GM23248 (cell line): Measurements from ENCODE around the gene CEND1. TPM values are rescaled to one million over a fixed set of nuclear protein-coding genes. Genes with fewer than 3 reads are reported as not detected.

Source experiments
- DNase-seq: peaks from one replicate; pipeline ENCODE4 v3.0.0-alpha.2; 2015
- H2AFZ ChIP-seq: fragments of 200-600 bp; sonication (generic); 2 replicates; pipeline ENCODE4 v1.6.1; 2016; ENCODE audit warnings: antibody characterized with exemption
- H3F3A ChIP-seq: fragments of 200-600 bp; sonication (generic); 2 replicates; pipeline ENCODE4 v1.6.1; 2016; ENCODE audit warnings: mild to moderate bottlenecking, antibody characterized with exemption, mixed run types; ENCODE audit not compliant: insufficient read depth
- H3K27ac ChIP-seq: fragments of 200-600 bp; sonication (generic); 2 replicates; pipeline ENCODE4 v1.5.1; 2016; ENCODE audit warnings: mild to moderate bottlenecking
- H3K27me3 ChIP-seq: fragments of 200-600 bp; sonication (generic); replicated peaks from 2 replicates; pipeline ENCODE4 v1.6.1; 2016; ENCODE audit warnings: mild to moderate bottlenecking; ENCODE audit not compliant: insufficient read depth
- H3K36me3 ChIP-seq: fragments of 200-600 bp; sonication (generic); 2 replicates; pipeline ENCODE4 v1.6.1; 2016; ENCODE audit warnings: low read depth, mild to moderate bottlenecking
- H3K4me1 ChIP-seq: fragments of 200-600 bp; sonication (generic); 2 replicates; pipeline ENCODE4 v1.6.1; 2016; ENCODE audit warnings: mild to moderate bottlenecking; ENCODE audit not compliant: insufficient read depth
- H3K4me2 ChIP-seq: fragments of 200-600 bp; sonication (generic); one replicate; pipeline ENCODE4 v1.6.1; 2016; ENCODE audit warnings: mild to moderate bottlenecking; ENCODE audit not compliant: unreplicated experiment
- H3K4me3 ChIP-seq: fragments of 200-600 bp; sonication (generic); 2 replicates; pipeline ENCODE4 v1.5.1; 2016; ENCODE audit warnings: mild to moderate bottlenecking
- H3K79me2 ChIP-seq: fragments of 200-600 bp; sonication (generic); 2 replicates; pipeline ENCODE4 v1.6.1; 2016; ENCODE audit warnings: mild to moderate bottlenecking; ENCODE audit not compliant: insufficient read depth
- H3K9ac ChIP-seq: fragments of 200-600 bp; sonication (generic); 2 replicates; pipeline ENCODE4 v1.6.1; 2016; ENCODE audit warnings: mild to moderate bottlenecking
- H3K9me2 ChIP-seq: fragments of 200-600 bp; sonication (generic); 2 replicates; pipeline ENCODE4 v1.6.1; 2016; ENCODE audit warnings: mixed run types, mild to moderate bottlenecking, moderate library complexity; ENCODE audit not compliant: insufficient read depth
- H3K9me3 ChIP-seq: fragments of 200-600 bp; sonication (generic); one replicate; pipeline ENCODE4 v1.6.1; 2017; ENCODE audit warnings: low read depth
- H4K20me1 ChIP-seq: fragments of 200-600 bp; sonication (generic); 2 replicates; pipeline ENCODE4 v1.6.0; 2016; ENCODE audit not compliant: insufficient read depth
- EZH2 ChIP-seq: fragments of 200-600 bp; sonication (generic); IDR thresholded peaks from 2 replicates; pipeline ENCODE4 v1.6.1; 2018; ENCODE audit warnings: antibody characterized with exemption, mild to moderate bottlenecking; ENCODE audit not compliant: insufficient read depth, poor library complexity, severe bottlenecking
- EZH2phosphoT487 ChIP-seq: fragments of 200-600 bp; sonication (generic); IDR thresholded peaks from 2 replicates; pipeline ENCODE4 v1.6.1; 2018; ENCODE audit warnings: antibody characterized with exemption, moderate library complexity, mild to moderate bottlenecking, low read depth; ENCODE audit not compliant: insufficient read depth
- WGBS, 2 experiments: methylation state at CpG; one replicate each; pipeline ENCODE4 v1.1.6; 2015 to 2017; ENCODE audit warnings: low lambda C conversion rate in 2 of 2, low coverage in 1 of 2; ENCODE audit errors: missing lambda C conversion rate in 2 of 2; 5-methylcytosine and 5-hydroxymethylcytosine counted together
- in situ Hi-C: fragments of 300-500 bp; cut with MboI; formaldehyde crosslinking; loops from 2 replicates; pipeline ENCODE4 v1.15.0; 2020
- polyA plus RNA-seq: library from polyadenylated mRNA; unstranded; fragments of >200 nt; fragmentation: Nextera tagmentation; extraction: Ambion mirVana; gene quantifications from 2 replicates; pipeline ENCODE4 v1.2.1, GENCODE V29; 2016
- total RNA-seq: library from RNA; depleted of rRNA; stranded (reverse); fragments of >200 nt; shearing (Covaris generic); gene quantifications from 2 replicates; pipeline ENCODE4 v1.2.3, GENCODE V29; 2014

The CEND1 gene
- total and polyA plus RNA-seq, 2 experiments from 2014 or later, result 2.1 to 3.4 TPM

- no peak overlapping the region for H3K27ac ChIP-seq
- H2AFZ ChIP-seq, result no peak overlapping the region
- TF ChIP-seq EZH2phosphoT487 (no peak), EZH2 (no peak)
- H3K36me3 ChIP-seq, result peaks cover 50% of the 10 kb centered on the region
- peaks cover 6% of the 10 kb centered on the region for H3K4me1 ChIP-seq
- no peaks in the 10 kb centered on the region for H3K9me2 ChIP-seq
- no peaks in the 10 kb centered on the region for H3K27me3 ChIP-seq
- H3K9ac ChIP-seq, result no peak overlapping the region
- DNase-seq, result no peak
- peaks cover 3% of the 10 kb centered on the region for H3K79me2 ChIP-seq
- H4K20me1 ChIP-seq, result no peaks in the 10 kb centered on the region; the same call in 1 of the 2 replicates
- no peak overlapping the region for H3K4me3 ChIP-seq
- H3K4me2 ChIP-seq, result no peak overlapping the region
- no peaks in the 10 kb centered on the region for H3K9me3 ChIP-seq
- in situ Hi-C loops, result no loop called here
- 85 to 86% methylated on average over 22 of the region's 22 CpGs for WGBS, 2 experiments
- H3F3A ChIP-seq, result peaks cover 55% of the 10 kb centered on the region
These were observed 26.2 kb downstream of the CEND1 start for GRCh38 chr11:763549-764321.

- peaks cover 52% of the 10 kb centered on the region for H3F3A ChIP-seq
- H3K4me1 ChIP-seq, result peaks cover 6% of the 10 kb centered on the region
- peaks cover 10% of the 10 kb centered on the region for H3K79me2 ChIP-seq
- no peak overlapping the region for H2AFZ ChIP-seq
- WGBS, 2 experiments, result 65 to 88% methylated on average over 9 to 21 of the region's 24 CpGs
- no peaks in the 10 kb centered on the region; the same call in 1 of the 2 replicates for H4K20me1 ChIP-seq
- no peaks in the 10 kb centered on the region for H3K27me3 ChIP-seq
- peaks cover 52% of the 10 kb centered on the region for H3K36me3 ChIP-seq
- peak overlapping the region; percentile 13; the same call in 1 of the 2 replicates for H3K9ac ChIP-seq
- in situ Hi-C loops, result no loop called here
- H3K4me3 ChIP-seq, result no peak overlapping the region
- no peak overlapping the region for H3K4me2 ChIP-seq
- H3K9me3 ChIP-seq, result no peaks in the 10 kb centered on the region
- TF ChIP-seq EZH2, result no peak
- TF ChIP-seq EZH2phosphoT487, result no peak
- peak overlapping the region; percentile 70 for H3K27ac ChIP-seq
- DNase-seq, result no peak
- no peaks in the 10 kb centered on the region for H3K9me2 ChIP-seq
These were observed 26.8 kb downstream of the CEND1 start for GRCh38 chr11:763073-763463.

- H3K27ac ChIP-seq, result peak overlapping the region; percentile 70
- no peaks in the 10 kb centered on the region for H3K27me3 ChIP-seq
- H3F3A ChIP-seq, result peaks cover 51% of the 10 kb centered on the region
- WGBS, 2 experiments, result 16% methylated on average over 10 of the region's 10 CpGs
- peaks cover 15% of the 10 kb centered on the region for H3K79me2 ChIP-seq
- DNase-seq, result peak; percentile 94
- no peak overlapping the region for H2AFZ ChIP-seq
- no peaks in the 10 kb centered on the region; the same call in 1 of the 2 replicates for H4K20me1 ChIP-seq
- H3K36me3 ChIP-seq, result peaks cover 57% of the 10 kb centered on the region
- TF ChIP-seq EZH2 (no peak), EZH2phosphoT487 (no peak)
- H3K4me2 ChIP-seq, result no peak overlapping the region
- no peaks in the 10 kb centered on the region for H3K9me2 ChIP-seq
- H3K9me3 ChIP-seq, result no peaks in the 10 kb centered on the region
- peak overlapping the region; percentile 13; the same call in 1 of the 2 replicates for H3K9ac ChIP-seq
- H3K4me3 ChIP-seq, result no peak overlapping the region
- peaks cover 6% of the 10 kb centered on the region for H3K4me1 ChIP-seq
- in situ Hi-C loops, result no loop called here
These were observed 27.3 kb downstream of the CEND1 start for GRCh38 chr11:762421-763072.

GRCh38 chr11:761526-762108, 28.3 kb downstream of the CEND1 start:
- H3F3A ChIP-seq, result peaks cover 41% of the 10 kb centered on the region
- H3K36me3 ChIP-seq, result peaks cover 60% of the 10 kb centered on the region
- TF ChIP-seq EZH2 (no peak), EZH2phosphoT487 (no peak)
- H3K9ac ChIP-seq, result no peak overlapping the region
- no peaks in the 10 kb centered on the region for H3K27me3 ChIP-seq
- no peaks in the 10 kb centered on the region for H3K9me2 ChIP-seq
- peaks cover 6% of the 10 kb centered on the region for H3K4me1 ChIP-seq
- DNase-seq, result no peak
- H3K4me2 ChIP-seq, result no peak overlapping the region
- H3K27ac ChIP-seq, result peak overlapping the region; percentile 70
- H3K4me3 ChIP-seq, result no peak overlapping the region
- no peaks in the 10 kb centered on the region for H3K9me3 ChIP-seq
- no peak overlapping the region for H2AFZ ChIP-seq
- H4K20me1 ChIP-seq, result no peaks in the 10 kb centered on the region; the same call in 1 of the 2 replicates
- 95 to 97% methylated on average over 8 of the region's 8 CpGs for WGBS, 2 experiments
- H3K79me2 ChIP-seq, result peaks cover 25% of the 10 kb centered on the region
- in situ Hi-C loops, result no loop called here
